H1 (cell line): ENCODE data around the gene VIT. TPM values are rescaled to one million over a fixed set of nuclear protein-coding genes. Genes with fewer than 3 reads are reported as not detected.

ENCODE experiments used
- TAF1 ChIP-seq: IDR thresholded peaks from 2 replicates; pipeline ENCODE4 v1.6.1; 2011; ENCODE audit warnings: mild to moderate bottlenecking, low read depth, low read length
- polyA plus RNA-seq, 7 experiments: library from polyadenylated mRNA; depleted of rRNA in 3 of 7; stranded (reverse) in 5 of 7; unstranded in 2 of 7; fragments of >200 nt in 5 of 7; fragments of 200-250 nt in 2 of 7; gene quantifications; 1 replicate in 5 of 7; 2 replicates in 1 of 7; 4 replicates in 1 of 7; pipeline versions ENCODE4 v1.2.1 to v1.2.3, GENCODE V29; 2011 to 2013; ENCODE audit warnings: missing spikeins in 2 of 7, mixed read lengths in 2 of 7
- total RNA-seq: library from RNA; stranded (reverse); fragmentation: NEBNext Ultra II Directional; extraction: Animal tissue kit (Norgen Biotek cat#: 25700); gene quantifications from 2 replicates; pipeline ENCODE4 v1.2.1, GENCODE V29; 2021
- TF ChIP-seq, protein P1 (sequence below): fragments of 300-600 bp; sonication (generic); IDR thresholded peaks from 2 replicates; pipeline ENCODE4 v1.7.1; 2012; ENCODE audit warnings: low read length, moderate library complexity, mild to moderate bottlenecking, inconsistent platforms; ENCODE audit not compliant: insufficient replicate concordance

The VIT gene
- total and polyA plus RNA-seq, 2 of the 8 experiments (the other 6 are each of a cell fraction or from before 2014, with no cell fraction given), result 0.03 TPM; not detected in 1

DNA sequence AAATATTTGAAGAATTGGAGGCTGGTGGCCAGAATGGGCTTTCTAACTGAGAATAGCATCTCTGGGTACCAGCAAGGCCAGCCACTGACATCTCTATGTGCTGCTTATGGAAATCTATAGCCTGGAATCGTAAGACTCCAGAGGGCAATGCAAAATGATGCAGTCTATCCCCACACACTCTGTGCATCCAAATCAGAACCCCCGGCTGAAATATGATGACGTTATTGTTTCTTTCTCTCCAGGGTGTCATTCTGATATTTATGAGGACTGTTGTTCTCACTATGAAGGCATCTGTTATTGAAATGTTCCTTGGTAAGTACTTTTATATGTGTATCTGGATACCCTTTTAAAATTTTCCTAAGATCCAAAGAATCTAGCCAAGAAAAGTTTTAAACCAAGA lies 19.6 kb downstream of the VIT start (continued):
- no peak for TF ChIP-seq TAF1
- TF ChIP-seq, protein P1, sequence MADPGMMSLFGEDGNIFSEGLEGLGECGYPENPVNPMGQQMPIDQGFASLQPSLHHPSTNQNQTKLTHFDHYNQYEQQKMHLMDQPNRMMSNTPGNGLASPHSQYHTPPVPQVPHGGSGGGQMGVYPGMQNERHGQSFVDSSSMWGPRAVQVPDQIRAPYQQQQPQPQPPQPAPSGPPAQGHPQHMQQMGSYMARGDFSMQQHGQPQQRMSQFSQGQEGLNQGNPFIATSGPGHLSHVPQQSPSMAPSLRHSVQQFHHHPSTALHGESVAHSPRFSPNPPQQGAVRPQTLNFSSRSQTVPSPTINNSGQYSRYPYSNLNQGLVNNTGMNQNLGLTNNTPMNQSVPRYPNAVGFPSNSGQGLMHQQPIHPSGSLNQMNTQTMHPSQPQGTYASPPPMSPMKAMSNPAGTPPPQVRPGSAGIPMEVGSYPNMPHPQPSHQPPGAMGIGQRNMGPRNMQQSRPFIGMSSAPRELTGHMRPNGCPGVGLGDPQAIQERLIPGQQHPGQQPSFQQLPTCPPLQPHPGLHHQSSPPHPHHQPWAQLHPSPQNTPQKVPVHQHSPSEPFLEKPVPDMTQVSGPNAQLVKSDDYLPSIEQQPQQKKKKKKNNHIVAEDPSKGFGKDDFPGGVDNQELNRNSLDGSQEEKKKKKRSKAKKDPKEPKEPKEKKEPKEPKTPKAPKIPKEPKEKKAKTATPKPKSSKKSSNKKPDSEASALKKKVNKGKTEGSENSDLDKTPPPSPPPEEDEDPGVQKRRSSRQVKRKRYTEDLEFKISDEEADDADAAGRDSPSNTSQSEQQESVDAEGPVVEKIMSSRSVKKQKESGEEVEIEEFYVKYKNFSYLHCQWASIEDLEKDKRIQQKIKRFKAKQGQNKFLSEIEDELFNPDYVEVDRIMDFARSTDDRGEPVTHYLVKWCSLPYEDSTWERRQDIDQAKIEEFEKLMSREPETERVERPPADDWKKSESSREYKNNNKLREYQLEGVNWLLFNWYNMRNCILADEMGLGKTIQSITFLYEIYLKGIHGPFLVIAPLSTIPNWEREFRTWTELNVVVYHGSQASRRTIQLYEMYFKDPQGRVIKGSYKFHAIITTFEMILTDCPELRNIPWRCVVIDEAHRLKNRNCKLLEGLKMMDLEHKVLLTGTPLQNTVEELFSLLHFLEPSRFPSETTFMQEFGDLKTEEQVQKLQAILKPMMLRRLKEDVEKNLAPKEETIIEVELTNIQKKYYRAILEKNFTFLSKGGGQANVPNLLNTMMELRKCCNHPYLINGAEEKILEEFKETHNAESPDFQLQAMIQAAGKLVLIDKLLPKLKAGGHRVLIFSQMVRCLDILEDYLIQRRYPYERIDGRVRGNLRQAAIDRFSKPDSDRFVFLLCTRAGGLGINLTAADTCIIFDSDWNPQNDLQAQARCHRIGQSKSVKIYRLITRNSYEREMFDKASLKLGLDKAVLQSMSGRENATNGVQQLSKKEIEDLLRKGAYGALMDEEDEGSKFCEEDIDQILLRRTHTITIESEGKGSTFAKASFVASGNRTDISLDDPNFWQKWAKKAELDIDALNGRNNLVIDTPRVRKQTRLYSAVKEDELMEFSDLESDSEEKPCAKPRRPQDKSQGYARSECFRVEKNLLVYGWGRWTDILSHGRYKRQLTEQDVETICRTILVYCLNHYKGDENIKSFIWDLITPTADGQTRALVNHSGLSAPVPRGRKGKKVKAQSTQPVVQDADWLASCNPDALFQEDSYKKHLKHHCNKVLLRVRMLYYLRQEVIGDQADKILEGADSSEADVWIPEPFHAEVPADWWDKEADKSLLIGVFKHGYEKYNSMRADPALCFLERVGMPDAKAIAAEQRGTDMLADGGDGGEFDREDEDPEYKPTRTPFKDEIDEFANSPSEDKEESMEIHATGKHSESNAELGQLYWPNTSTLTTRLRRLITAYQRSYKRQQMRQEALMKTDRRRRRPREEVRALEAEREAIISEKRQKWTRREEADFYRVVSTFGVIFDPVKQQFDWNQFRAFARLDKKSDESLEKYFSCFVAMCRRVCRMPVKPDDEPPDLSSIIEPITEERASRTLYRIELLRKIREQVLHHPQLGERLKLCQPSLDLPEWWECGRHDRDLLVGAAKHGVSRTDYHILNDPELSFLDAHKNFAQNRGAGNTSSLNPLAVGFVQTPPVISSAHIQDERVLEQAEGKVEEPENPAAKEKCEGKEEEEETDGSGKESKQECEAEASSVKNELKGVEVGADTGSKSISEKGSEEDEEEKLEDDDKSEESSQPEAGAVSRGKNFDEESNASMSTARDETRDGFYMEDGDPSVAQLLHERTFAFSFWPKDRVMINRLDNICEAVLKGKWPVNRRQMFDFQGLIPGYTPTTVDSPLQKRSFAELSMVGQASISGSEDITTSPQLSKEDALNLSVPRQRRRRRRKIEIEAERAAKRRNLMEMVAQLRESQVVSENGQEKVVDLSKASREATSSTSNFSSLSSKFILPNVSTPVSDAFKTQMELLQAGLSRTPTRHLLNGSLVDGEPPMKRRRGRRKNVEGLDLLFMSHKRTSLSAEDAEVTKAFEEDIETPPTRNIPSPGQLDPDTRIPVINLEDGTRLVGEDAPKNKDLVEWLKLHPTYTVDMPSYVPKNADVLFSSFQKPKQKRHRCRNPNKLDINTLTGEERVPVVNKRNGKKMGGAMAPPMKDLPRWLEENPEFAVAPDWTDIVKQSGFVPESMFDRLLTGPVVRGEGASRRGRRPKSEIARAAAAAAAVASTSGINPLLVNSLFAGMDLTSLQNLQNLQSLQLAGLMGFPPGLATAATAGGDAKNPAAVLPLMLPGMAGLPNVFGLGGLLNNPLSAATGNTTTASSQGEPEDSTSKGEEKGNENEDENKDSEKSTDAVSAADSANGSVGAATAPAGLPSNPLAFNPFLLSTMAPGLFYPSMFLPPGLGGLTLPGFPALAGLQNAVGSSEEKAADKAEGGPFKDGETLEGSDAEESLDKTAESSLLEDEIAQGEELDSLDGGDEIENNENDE, result no peak
